HG02870 (cell line): ENCODE data around the gene PNMT.
"Not testable (repeated sequence)": the region's sequence is repeated elsewhere in the genome, so short reads cannot be mapped to it uniquely, and the experiment has no call there.

Experiments
- ATAC-seq: cut with Tn5 transposase; IDR thresholded peaks from one replicate; pipeline ENCODE4 v1.9.1; 2021; ENCODE audit warnings: mild to moderate bottlenecking, moderate library complexity; ENCODE audit not compliant: unreplicated experiment

The PNMT gene

GRCh38 chr17:39704821-39705551 lies 36.7 kb downstream of the PNMT start:
- no peak for ATAC-seq

DNA sequence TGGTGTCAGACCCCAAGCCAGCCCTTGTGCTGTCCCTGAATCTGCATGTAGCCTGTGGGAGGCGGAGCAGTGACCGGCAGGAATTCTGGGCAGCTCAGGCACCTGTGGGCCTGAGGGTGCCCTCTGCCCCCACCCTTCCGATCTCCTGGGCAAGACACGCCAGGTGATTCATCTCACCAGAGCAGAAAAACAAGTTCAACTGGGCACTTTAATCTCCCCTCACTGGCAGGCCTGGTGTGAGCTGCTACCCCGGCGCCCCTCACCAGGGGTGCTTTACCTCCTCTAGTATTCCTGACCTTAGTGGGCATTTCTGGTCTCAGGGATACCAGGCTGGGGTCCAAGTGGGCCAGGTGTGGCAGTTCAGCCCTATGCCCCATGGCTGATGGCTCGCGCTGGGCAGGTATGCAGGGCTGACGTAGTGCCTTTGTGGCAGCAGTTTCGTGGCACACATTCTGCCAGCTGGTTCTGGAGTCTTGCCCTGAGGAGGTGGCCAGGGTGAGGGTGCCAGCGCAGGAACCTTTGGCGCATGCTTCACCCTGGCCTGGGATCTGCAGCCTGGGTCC lies 37.6 kb downstream of the PNMT start:
- no peak for ATAC-seq

DNA sequence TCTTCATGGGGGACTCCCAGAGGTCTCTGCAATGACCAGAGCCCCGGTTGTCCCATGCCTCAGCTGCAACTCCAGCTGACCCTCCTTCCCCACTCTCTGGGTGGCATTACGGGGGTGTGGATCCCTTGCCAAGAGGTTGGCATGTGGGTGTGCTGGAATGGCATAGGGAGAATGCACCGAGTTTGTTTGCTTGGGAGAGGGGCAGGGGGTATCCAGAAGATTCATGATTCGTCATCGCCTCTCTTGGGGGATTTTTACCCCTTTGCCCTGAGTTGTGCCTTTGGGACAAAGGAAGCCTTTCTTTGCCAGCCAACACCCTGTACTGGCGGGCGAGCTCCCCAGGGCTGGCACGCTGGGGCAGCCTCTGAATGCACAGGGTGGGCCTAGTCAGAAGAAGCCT lies 38.1 kb downstream of the PNMT start:
- no peak for ATAC-seq

GRCh38 chr17:39706921-39707337 lies 38.7 kb downstream of the PNMT start:
- ATAC-seq: no peak

- ATAC-seq: no peak
Measured at GRCh38 chr17:39709319-39709997, 41.2 kb downstream of the PNMT start.

DNA sequence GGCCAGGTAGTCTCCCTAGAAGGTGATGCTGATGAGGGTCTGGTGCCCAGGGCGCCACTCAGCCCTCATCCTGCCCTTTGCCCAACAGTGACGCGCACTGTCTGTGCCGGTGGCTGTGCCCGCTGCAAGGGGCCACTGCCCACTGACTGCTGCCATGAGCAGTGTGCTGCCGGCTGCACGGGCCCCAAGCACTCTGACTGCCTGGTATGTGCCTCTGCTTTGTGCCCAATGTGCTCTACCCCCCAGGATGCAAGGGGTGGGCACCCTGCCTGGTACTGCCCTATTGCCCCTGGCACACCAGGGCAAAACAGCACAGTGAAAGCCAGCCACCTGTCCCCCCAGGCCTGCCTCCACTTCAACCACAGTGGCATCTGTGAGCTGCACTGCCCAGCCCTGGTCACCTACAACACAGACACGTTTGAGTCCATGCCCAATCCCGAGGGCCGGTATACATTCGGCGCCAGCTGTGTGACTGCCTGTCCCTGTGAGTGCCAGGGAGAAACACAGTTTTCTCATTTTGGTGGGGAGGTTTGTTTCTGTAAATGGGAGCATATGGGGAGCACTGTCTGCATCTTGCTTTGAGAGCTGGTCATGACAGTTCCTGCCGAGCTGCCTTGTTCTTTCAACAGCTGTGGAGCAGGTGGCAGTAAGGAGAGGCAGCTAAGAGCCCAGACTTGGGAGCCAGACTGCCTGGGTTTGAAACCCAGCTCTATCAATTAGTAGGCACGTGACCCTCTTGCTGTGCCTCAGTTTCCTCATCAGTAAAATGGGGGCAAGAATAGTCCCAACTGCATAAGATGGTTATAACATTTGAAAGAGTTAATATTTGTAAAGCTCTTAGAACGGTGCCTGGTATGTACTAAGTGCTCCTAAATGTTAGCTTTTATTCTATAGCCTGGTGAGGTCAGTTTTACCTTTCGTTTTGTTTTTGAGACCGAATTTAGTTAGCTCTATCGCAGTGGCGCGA lies 42.0 kb downstream of the PNMT start:
- no peak for ATAC-seq

GRCh38 chr17:39711071-39711470 lies 42.8 kb downstream of the PNMT start:
- ATAC-seq: not testable (repeated sequence)

GRCh38 chr17:39711851-39712250 lies 43.6 kb downstream of the PNMT start:
- no peak for ATAC-seq

GRCh38 chr17:39714234-39714633 lies 46.0 kb downstream of the PNMT start:
- ATAC-seq: no peak

GRCh38 chr17:39715375-39716072 lies 47.3 kb downstream of the PNMT start:
- ATAC-seq: no peak

DNA sequence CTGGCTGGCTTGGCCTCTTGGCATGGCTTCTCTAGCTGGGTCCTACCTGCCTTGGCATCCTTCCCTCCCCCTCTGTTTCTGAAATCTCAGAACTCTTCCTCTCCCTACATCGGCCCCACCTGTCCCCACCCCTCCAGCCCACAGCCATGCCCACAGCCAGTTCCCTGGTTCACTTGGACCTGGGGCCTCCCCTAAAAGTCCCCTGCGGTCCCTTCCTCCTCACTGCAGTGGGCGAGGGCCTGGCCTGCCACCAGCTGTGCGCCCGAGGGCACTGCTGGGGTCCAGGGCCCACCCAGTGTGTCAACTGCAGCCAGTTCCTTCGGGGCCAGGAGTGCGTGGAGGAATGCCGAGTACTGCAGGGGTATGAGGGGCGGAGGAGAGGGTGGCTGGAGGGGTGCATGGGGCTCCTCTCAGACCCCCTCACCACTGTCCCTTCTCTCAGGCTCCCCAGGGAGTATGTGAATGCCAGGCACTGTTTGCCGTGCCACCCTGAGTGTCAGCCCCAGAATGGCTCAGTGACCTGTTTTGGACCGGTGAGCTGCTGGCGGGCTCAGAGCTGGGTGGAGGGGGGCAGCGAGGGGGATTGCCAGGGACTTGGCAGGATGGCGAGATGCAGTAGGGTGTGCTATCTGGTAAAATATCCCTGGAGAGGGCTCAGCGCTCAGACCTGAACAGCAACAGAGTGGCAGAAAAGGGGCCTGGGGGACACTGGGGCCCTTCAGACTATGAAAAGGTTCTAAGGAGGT lies 48.0 kb downstream of the PNMT start:
- no peak for ATAC-seq

DNA sequence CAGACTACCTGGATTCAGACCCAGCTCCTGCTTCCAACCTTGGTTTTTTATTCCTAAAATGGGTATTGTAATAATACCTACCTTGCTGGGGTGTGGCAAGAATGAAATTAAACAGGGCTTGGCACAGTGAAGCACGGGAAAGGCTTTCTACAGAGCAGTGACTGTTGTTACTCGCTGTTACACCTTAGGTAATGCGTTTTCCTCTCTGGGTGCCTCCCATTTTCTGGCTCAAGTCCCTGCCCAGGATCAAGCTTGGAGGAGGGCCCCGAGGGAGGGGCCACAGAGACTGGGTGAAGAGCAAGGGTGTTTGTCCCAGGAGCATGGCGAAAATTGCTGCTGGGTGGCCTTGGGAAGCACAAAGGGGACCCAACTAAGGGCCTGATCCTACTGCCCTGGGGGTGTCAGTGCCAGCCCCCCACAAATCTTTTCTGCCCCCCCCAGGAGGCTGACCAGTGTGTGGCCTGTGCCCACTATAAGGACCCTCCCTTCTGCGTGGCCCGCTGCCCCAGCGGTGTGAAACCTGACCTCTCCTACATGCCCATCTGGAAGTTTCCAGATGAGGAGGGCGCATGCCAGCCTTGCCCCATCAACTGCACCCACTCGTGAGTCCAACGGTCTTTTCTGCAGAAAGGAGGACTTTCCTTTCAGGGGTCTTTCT lies 48.8 kb downstream of the PNMT start:
- ATAC-seq: no peak

DNA sequence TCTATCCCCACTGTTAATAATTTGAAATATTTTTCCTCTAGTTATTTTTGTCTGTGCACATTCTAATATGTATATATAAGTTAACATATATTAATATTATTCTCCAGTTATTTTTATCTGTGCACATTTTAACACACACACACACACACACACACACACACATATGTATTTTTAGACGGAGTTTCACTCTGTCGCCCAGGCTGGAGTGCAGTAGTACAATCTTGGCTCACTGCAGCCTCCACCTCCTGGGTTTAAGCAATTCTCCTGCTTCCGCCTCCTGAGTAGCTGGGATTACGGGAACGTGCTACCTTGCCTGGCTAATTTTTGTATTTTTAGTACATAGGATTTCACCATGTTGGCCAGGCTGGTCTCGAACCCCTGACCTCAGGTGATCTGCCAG lies 49.4 kb downstream of the PNMT start:
- no peak for ATAC-seq

GRCh38 chr17:39719563-39720355 lies 51.5 kb downstream of the PNMT start:
- no peak for ATAC-seq
